Chondrocyte (in vitro differentiated cells): Measurements from ENCODE around the gene SP6. TPM values are rescaled to one million over a fixed set of nuclear protein-coding genes. Genes with fewer than 3 reads are reported as not detected.

ENCODE experiments used
- DNase-seq: peaks from one replicate; pipeline ENCODE4 v3.0.0; 2021; ENCODE audit warnings: mixed read lengths, low spot score
- H3K27ac Mint-ChIP-seq: one replicate; pipeline ENCODE4 v1.8.0; 2021; ENCODE audit warnings: mild to moderate bottlenecking, moderate library complexity, mixed read lengths; ENCODE audit not compliant: unreplicated experiment
- H3K27me3 Mint-ChIP-seq: 2 replicates; pipeline ENCODE4 v1.8.0; 2021; ENCODE audit warnings: low read depth, mixed read lengths
- H3K36me3 Mint-ChIP-seq: 2 replicates; pipeline ENCODE4 v1.8.0; 2021; ENCODE audit warnings: low read depth, mixed read lengths
- H3K4me1 Mint-ChIP-seq: 2 replicates; pipeline ENCODE4 v1.8.0; 2021; ENCODE audit warnings: low read depth, mild to moderate bottlenecking, mixed read lengths
- H3K4me3 Mint-ChIP-seq: one replicate; pipeline ENCODE4 v1.8.0; 2021; ENCODE audit warnings: mild to moderate bottlenecking, moderate library complexity, mixed read lengths; ENCODE audit not compliant: unreplicated experiment
- H3K9me3 Mint-ChIP-seq: 2 replicates; pipeline ENCODE4 v1.8.0; 2021; ENCODE audit warnings: low read depth, mixed read lengths
- total RNA-seq: library from RNA; stranded (reverse); gene quantifications from 3 replicates; pipeline ENCODE4 v1.2.1, GENCODE V29; 2021
- TF ChIP-seq, protein P1 (sequence below): fragments of 200-600 bp; sonication (generic); IDR thresholded peaks from 2 replicates; pipeline ENCODE4 v1.5.0; 2021; ENCODE audit warnings: antibody characterized with exemption, mild to moderate bottlenecking, moderate library complexity

Gene SP6
- total RNA-seq, 1 donor from 2014 or later: 0.05 TPM

DNA sequence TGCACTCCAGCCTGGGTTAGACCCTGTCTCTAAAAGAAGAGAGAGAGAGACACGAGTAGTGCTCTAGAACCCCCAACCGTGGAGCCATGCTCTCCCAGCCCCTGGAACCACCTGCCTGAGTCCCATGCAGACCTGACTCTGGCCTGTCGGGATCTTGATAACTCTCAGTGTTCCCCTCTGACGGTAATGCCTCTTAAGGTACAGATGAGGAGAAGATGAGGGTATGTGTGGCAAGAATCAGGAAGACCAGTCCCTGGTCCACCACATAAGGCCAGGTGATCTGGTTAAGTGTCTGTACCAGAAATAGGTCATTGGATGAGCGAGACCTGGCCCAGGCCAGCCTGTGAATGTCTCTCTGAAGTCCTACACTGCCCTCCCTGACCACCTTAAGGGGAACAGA, 47.8 kb downstream of the SP6 start:
- H3K36me3 Mint-ChIP-seq: peaks cover 15% of the 10 kb centered on the region
- no peak overlapping the region for H3K4me3 Mint-ChIP-seq
- no peaks in the 10 kb centered on the region for H3K4me1 Mint-ChIP-seq
- no peak for DNase-seq
- no peaks in the 10 kb centered on the region for H3K9me3 Mint-ChIP-seq
- no peak overlapping the region for H3K27ac Mint-ChIP-seq
- H3K27me3 Mint-ChIP-seq: peaks cover 15% of the 10 kb centered on the region
- TF ChIP-seq, protein P1, sequence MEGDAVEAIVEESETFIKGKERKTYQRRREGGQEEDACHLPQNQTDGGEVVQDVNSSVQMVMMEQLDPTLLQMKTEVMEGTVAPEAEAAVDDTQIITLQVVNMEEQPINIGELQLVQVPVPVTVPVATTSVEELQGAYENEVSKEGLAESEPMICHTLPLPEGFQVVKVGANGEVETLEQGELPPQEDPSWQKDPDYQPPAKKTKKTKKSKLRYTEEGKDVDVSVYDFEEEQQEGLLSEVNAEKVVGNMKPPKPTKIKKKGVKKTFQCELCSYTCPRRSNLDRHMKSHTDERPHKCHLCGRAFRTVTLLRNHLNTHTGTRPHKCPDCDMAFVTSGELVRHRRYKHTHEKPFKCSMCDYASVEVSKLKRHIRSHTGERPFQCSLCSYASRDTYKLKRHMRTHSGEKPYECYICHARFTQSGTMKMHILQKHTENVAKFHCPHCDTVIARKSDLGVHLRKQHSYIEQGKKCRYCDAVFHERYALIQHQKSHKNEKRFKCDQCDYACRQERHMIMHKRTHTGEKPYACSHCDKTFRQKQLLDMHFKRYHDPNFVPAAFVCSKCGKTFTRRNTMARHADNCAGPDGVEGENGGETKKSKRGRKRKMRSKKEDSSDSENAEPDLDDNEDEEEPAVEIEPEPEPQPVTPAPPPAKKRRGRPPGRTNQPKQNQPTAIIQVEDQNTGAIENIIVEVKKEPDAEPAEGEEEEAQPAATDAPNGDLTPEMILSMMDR: no peak

DNA sequence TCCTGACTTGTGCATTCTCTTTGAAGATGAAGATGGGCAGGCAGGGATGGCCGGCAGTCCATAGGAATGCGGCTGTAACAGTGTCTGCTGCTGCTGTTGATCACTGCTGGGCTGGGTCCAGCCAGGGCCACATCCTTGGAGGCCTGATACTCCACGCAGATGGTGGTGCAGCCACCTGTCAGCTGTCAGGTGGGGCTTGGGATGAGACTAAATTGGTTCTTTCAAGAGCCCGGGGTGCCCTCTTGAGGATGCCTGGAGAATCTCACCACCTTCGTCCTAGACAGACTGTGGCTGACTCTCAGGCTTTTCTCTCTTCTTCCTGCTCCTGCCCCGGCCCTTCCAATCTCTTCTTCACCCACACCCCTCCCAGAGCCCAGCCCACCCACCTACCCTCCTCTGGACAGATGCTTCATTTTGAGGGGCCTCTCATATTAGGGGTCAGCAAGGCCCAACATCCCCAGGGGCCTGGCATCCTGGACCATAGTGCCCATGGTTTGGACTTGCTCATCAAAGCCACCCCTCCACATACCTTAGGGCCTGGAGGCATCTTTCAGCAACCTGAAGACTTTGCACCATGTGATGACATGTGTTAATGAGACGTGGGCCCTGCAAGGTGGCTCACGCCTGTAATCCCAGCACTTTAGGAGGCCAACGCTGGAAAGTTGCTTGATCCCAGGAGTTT, 48.5 kb downstream of the SP6 start:
- Mint-ChIP-seq H3K27me3 (peaks cover 21% of the 10 kb centered on the region), H3K4me3 (no peak overlapping the region), H3K9me3 (no peaks in the 10 kb centered on the region), H3K4me1 (no peaks in the 10 kb centered on the region), H3K36me3 (peaks cover 11% of the 10 kb centered on the region), H3K27ac (no peak overlapping the region)
- TF ChIP-seq, protein P1: peak; percentile 82
- peak; percentile 63 for DNase-seq

DNA sequence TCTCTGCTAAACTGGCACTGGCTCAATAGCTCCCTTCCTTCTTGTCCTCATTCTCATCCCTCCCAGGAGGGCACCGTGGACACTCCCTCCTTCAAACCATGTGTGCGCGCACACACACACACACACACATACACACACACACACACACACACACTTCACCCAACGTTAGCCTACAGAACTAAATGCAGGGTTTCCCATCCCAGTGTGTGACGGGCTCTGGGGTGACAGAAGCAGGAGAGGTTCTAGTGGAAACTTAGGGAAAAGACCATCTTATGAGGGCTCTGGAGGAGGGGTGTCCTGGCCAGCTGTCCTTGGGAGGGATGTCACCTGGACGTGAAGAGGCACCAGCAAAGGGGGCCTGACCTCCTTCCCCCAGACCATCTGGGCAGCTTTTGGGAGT, 49.1 kb downstream of the SP6 start:
- peaks cover 22% of the 10 kb centered on the region for H3K27me3 Mint-ChIP-seq
- TF ChIP-seq, protein P1: no peak
- H3K9me3 Mint-ChIP-seq: no peaks in the 10 kb centered on the region
- H3K4me1 Mint-ChIP-seq: no peaks in the 10 kb centered on the region
- DNase-seq: no peak
- peaks cover 5% of the 10 kb centered on the region for H3K36me3 Mint-ChIP-seq
- H3K4me3 Mint-ChIP-seq: no peak overlapping the region
- no peak overlapping the region for H3K27ac Mint-ChIP-seq

DNA sequence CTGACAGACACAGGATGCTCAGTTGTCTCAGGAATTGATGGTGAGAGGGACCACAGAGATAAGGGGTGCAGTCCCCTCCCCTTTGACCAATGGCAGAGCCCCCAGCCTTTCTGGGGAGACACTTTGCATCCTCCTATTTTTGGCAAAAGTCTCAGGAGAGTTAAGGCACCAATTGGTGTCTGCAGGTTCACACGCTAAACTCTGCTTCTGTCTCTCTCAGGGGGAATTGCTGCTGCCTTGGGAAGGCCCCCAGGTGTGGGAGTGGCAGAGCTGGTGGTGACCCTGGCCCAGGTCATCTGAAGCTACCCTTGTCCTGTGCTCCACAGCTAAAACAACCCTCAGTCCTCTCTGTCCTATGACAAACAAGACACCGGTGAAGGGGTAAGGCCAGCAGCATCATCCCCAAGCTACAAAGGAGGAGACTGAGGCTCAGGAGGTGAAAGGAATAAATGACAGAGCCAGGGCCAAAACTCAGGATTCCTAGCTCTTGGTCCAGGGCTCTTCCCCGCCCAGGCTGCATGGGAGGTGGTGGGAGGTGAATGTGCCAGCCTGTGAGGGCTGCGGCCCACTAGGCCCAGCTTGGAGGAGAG, 49.7 kb downstream of the SP6 start:
- DNase-seq: peak; percentile 47
- Mint-ChIP-seq H3K27me3 (peaks cover 26% of the 10 kb centered on the region), H3K36me3 (peaks cover 5% of the 10 kb centered on the region), H3K4me1 (no peaks in the 10 kb centered on the region), H3K4me3 (no peak overlapping the region), H3K27ac (no peak overlapping the region), H3K9me3 (no peaks in the 10 kb centered on the region)
- TF ChIP-seq, protein P1: no peak

DNA sequence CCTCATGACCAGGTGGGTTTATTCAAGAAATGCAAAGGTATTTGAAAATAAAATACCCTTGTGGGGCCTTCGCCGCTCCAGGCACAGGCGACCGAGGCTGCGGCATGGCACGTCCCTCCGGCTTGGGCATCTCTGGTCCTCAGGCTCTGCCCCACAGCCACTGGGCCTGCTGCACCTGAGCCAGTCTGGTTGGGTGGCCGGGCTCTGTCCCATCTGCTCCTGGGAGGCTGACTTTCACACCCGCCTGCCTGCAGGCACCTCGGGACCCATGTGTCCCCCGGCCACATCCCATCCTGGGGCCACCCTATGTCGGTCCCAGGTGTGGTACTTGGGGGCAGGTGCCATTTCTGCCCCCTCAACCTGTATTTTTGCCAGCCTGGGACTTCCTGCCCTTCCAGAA, 50.3 kb downstream of the SP6 start:
- Mint-ChIP-seq H3K36me3 (peaks cover 2% of the 10 kb centered on the region), H3K4me3 (no peak overlapping the region), H3K4me1 (no peaks in the 10 kb centered on the region), H3K9me3 (no peaks in the 10 kb centered on the region), H3K27me3 (peaks cover 26% of the 10 kb centered on the region), H3K27ac (no peak overlapping the region)
- TF ChIP-seq, protein P1: no peak
- DNase-seq: peak; percentile 43
